ENCODE measurements around the gene KCNH2. TPM values are rescaled to one million over a fixed set of nuclear protein-coding genes. Genes with fewer than 3 reads are reported as not detected.
"Not testable (repeated sequence)": the region's sequence is repeated elsewhere in the genome, so short reads cannot be mapped to it uniquely, and the experiment has no call there.

KCNH2 gene
- total RNA-seq, 4 donors from 2014 or later, result 29.8 to 71.7 (median 42.5) TPM

- no peak overlapping the region for H3K4me3 ChIP-seq
- no peaks in the 10 kb centered on the region for H3K9me3 ChIP-seq
- H3K27me3 ChIP-seq, result no peaks in the 10 kb centered on the region
- H3K36me3 ChIP-seq, result no peaks in the 10 kb centered on the region
- intact Hi-C loops (cut with DNase I), result no loop called here
- WGBS, result 89% methylated on average over 11 of the region's 11 CpGs
- no peak for DNase-seq (ENCODE audit: extremely low spot score)
- TF ChIP-seq, protein P1, sequence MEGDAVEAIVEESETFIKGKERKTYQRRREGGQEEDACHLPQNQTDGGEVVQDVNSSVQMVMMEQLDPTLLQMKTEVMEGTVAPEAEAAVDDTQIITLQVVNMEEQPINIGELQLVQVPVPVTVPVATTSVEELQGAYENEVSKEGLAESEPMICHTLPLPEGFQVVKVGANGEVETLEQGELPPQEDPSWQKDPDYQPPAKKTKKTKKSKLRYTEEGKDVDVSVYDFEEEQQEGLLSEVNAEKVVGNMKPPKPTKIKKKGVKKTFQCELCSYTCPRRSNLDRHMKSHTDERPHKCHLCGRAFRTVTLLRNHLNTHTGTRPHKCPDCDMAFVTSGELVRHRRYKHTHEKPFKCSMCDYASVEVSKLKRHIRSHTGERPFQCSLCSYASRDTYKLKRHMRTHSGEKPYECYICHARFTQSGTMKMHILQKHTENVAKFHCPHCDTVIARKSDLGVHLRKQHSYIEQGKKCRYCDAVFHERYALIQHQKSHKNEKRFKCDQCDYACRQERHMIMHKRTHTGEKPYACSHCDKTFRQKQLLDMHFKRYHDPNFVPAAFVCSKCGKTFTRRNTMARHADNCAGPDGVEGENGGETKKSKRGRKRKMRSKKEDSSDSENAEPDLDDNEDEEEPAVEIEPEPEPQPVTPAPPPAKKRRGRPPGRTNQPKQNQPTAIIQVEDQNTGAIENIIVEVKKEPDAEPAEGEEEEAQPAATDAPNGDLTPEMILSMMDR (IDR thresholded peaks at IDR 0.05), result no peak
- TF ChIP-seq POLR2AphosphoS5 (IDR thresholded peaks at IDR 0.05) (no peak), POLR2A (IDR thresholded peaks at IDR 0.05; ENCODE audit: low read depth) (no peak), EP300 (IDR thresholded peaks at IDR 0.05) (no peak)
- H3K4me1 ChIP-seq, result no peaks in the 10 kb centered on the region
- no peak overlapping the region for H3K27ac ChIP-seq (replicated peaks in 1 of 4)
Measured at GRCh38 chr7:150911590-150912267, 66.4 kb downstream of the KCNH2 start.

DNA sequence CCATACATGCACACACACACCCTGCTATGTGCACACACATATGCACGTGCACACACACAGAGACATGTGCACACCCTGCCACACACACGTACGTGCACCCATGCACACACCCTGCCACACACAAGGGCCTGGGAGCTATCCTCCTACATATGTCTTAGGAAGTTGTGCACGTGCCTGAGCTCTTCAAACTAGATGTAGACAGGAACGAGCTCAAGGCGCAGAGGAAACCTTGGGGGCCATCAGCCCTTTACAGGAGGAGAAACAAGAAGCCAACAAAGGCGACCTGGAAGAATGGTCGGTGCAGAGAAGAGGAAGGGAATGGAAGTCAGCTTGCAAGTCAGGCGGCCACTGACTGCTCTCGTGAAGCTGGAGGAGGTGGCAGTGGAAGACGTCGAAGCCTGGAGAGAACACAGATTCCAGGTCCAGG lies 67.1 kb downstream of the KCNH2 start:
- 76% methylated on average over 9 of the region's 12 CpGs for WGBS
- no peak for TF ChIP-seq EP300 (IDR thresholded peaks at IDR 0.05)
- no peak for TF ChIP-seq POLR2A (IDR thresholded peaks at IDR 0.05; ENCODE audit: low read depth)
- TF ChIP-seq, protein P1 (IDR thresholded peaks at IDR 0.05), result no peak
- no peak for TF ChIP-seq POLR2AphosphoS5 (IDR thresholded peaks at IDR 0.05)
- Histone ChIP-seq H3K9me3 (no peaks in the 10 kb centered on the region), H3K4me3 (no peak overlapping the region), H3K36me3 (no peaks in the 10 kb centered on the region), H3K4me1 (no peaks in the 10 kb centered on the region), H3K27ac (replicated peaks in 1 of 4) (no peak overlapping the region), H3K27me3 (no peaks in the 10 kb centered on the region)
- peak; percentile 83 for DNase-seq (ENCODE audit: extremely low spot score)
- intact Hi-C loops (cut with DNase I), result no loop called here

- H3K4me1 ChIP-seq; H3K27me3 ChIP-seq; DNase-seq (ENCODE audit: extremely low spot score); intact Hi-C loops (cut with DNase I); H3K9me3 ChIP-seq; H3K4me3 ChIP-seq; H3K36me3 ChIP-seq; H3K27ac ChIP-seq (replicated peaks in 1 of 4): not testable (repeated sequence)
- 87% methylated on average over 8 of the region's 8 CpGs for WGBS
Measured at GRCh38 chr7:150910305-150910995, 67.7 kb downstream of the KCNH2 start.

- no peak for TF ChIP-seq POLR2A (IDR thresholded peaks at IDR 0.05; ENCODE audit: low read depth)
- no peak for TF ChIP-seq POLR2AphosphoS5 (IDR thresholded peaks at IDR 0.05)
- TF ChIP-seq, protein P1 (IDR thresholded peaks at IDR 0.05), result no peak
- no peak for TF ChIP-seq EP300 (IDR thresholded peaks at IDR 0.05)
- Histone ChIP-seq H3K36me3 (no peaks in the 10 kb centered on the region), H3K9me3 (no peaks in the 10 kb centered on the region), H3K27ac (replicated peaks in 1 of 4) (no peak overlapping the region), H3K4me1 (peaks cover 1 to 3% (median 3%) of the 10 kb centered on the region in 4 donors), H3K27me3 (no peaks in the 10 kb centered on the region), H3K4me3 (no peak overlapping the region)
- intact Hi-C loops (cut with DNase I), result no loop called here
- DNase-seq (ENCODE audit: extremely low spot score), result no peak
- WGBS, result 72% methylated on average over 8 of the region's 8 CpGs
Measured at GRCh38 chr7:150909200-150909995, 68.7 kb downstream of the KCNH2 start.

DNA sequence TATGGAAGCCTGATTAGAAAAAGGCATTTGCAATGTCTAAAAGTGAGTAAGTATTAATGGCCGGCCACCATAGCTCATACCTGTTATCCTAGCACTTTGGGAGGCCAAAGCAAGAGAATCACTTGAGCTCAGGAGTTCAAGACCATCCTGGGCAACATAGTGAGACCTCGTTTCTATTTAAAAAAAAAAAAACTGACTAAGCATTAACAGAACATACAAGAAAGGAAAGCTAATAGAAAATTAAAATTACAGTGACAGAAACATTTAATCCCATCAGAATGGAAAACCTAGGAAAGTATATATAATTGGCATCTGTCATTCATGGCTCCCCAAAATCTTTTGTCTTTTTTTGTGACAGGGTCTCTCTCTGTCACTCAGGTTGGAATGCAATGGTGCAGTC lies 69.9 kb downstream of the KCNH2 start:
- TF ChIP-seq, protein P1 (IDR thresholded peaks at IDR 0.05), result no peak
- TF ChIP-seq POLR2AphosphoS5 (IDR thresholded peaks at IDR 0.05) (no peak), EP300 (IDR thresholded peaks at IDR 0.05) (no peak), POLR2A (IDR thresholded peaks at IDR 0.05; ENCODE audit: low read depth) (no peak)
- H3K27ac ChIP-seq (replicated peaks in 1 of 4), result no peak overlapping the region
- no peaks in the 10 kb centered on the region for H3K9me3 ChIP-seq
- WGBS, result 78% methylated on average over 2 of the region's 2 CpGs
- intact Hi-C loops (cut with DNase I), result no loop called here
- H3K36me3 ChIP-seq, result no peaks in the 10 kb centered on the region
- H3K4me1 ChIP-seq, result peaks cover 10 to 15% (median 15%) of the 10 kb centered on the region in 4 donors
- H3K4me3 ChIP-seq, result no peak overlapping the region
- no peaks in the 10 kb centered on the region for H3K27me3 ChIP-seq
- no peak for DNase-seq (ENCODE audit: extremely low spot score)
